Measurements from ENCODE around the gene SPTBN2.

DNA sequence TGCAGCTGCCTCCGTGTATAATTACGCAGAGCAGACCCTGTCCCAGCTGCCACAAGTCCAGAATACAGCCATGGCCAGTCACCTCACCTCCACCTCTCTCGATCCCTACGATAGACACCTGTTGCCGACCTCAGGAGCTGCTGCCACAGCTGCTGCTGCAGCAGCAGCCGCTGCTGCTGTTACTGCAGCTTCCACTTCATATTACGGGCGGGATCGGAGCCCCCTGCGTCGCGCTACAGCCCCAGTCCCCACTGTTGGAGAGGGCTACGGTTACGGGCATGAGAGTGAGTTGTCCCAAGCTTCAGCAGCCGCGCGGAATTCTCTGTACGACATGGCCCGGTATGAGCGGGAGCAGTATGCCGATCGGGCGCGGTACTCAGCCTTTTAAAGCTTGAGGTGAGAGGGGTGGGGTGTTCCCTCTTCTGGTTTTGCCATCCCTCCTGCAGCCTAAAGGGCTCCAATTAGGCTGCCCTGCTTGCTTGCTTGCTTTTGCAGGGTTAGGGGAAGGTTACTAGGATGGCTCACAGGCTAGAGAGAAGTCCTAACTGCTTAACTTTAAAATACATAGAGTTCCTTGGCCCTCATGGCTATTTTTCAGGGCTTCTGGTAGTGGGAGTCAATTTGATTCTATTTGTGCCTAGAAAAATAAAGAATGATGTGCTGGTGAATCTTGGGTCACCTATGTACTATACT is 85.1 kb downstream of the SPTBN2 start:
- TF ChIP-seq EZH2 (IDR thresholded peaks at IDR 0.05; ENCODE audit: insufficient read depth, poor library complexity, severe bottlenecking) (no peak), EZH2phosphoT487 (IDR thresholded peaks at IDR 0.05; ENCODE audit: insufficient read depth, low read depth) (no peak)
